HepG2 (cell line): ENCODE measurements around the gene CD7. TPM values are rescaled to one million over a fixed set of nuclear protein-coding genes. Genes with fewer than 3 reads are reported as not detected.

Experiments used
- ATF7-NPFF ChIP-seq: sonication (generic); formaldehyde crosslinking; IDR thresholded peaks from 2 replicates; pipeline ENCODE4 v1.8.1; 2023; ENCODE audit warnings: mild to moderate bottlenecking, low read depth, missing genetic modification reagents, moderate library complexity
- CC2D1A ChIP-seq: sonication (generic); formaldehyde crosslinking; IDR thresholded peaks from 2 replicates; pipeline ENCODE4 v1.8.1; 2023; ENCODE audit warnings: mild to moderate bottlenecking, missing genetic modification reagents
- DNMT3B ChIP-seq: conservative IDR thresholded peaks from 2 replicates; pipeline ENCODE4 v1.6.1; 2016; ENCODE audit warnings: missing biosample characterization, control low read depth
- HNF4G ChIP-seq, 2 experiments: sonication (generic) in 1 of 2; formaldehyde crosslinking in 1 of 2; IDR thresholded peaks; 2 replicates each; pipeline versions ENCODE4 v1.4.0 to v1.6.1; 2011 to 2020; ENCODE audit warnings: borderline replicate concordance in 2 of 2, low read depth in 2 of 2, mild to moderate bottlenecking in 2 of 2, low read length in 1 of 2, missing genetic modification reagents in 1 of 2, moderate library complexity in 1 of 2
- KLF16 ChIP-seq, 2 experiments: sonication (generic) in 1 of 2; formaldehyde crosslinking in 1 of 2; IDR thresholded peaks; 2 replicates each; pipeline versions ENCODE4 v1.6.1 to v1.8.0; 2016 to 2023; ENCODE audit warnings: missing genetic modification reagents in 2 of 2, missing compliant biosample characterization in 1 of 2
- MAF1 ChIP-seq: sonication (generic); formaldehyde crosslinking; IDR thresholded peaks from 2 replicates; pipeline ENCODE4 v1.5.0; 2020; ENCODE audit warnings: missing genetic modification reagents, borderline replicate concordance
- MTF1 ChIP-seq: sonication (generic); formaldehyde crosslinking; IDR thresholded peaks from 2 replicates; pipeline ENCODE4 v1.5.0; 2020; ENCODE audit warnings: missing genetic modification reagents
- NCOR1 ChIP-seq: fragments of 200-600 bp; sonication (generic); IDR thresholded peaks from 2 replicates; pipeline ENCODE4 v1.7.0; 2017; ENCODE audit warnings: antibody characterized with exemption, low read length, borderline replicate concordance
- NFRKB ChIP-seq: fragments of 450-650 bp; IDR thresholded peaks from 2 replicates; pipeline ENCODE4 v1.6.1; 2017
- NPAS2 ChIP-seq: sonication (generic); formaldehyde crosslinking; IDR thresholded peaks from 2 replicates; pipeline ENCODE4 v1.8.0; 2022; ENCODE audit warnings: mild to moderate bottlenecking, missing genetic modification reagents, borderline replicate concordance
- PAWR ChIP-seq: sonication (generic); formaldehyde crosslinking; IDR thresholded peaks from 2 replicates; pipeline ENCODE4 v1.4.0; 2020; ENCODE audit warnings: missing genetic modification reagents, mild to moderate bottlenecking, borderline replicate concordance
- PHF21A ChIP-seq: sonication (generic); formaldehyde crosslinking; IDR thresholded peaks from 2 replicates; pipeline ENCODE4 v1.5.0; 2020; ENCODE audit warnings: mild to moderate bottlenecking, missing genetic modification reagents
- POGZ ChIP-seq: sonication (generic); formaldehyde crosslinking; IDR thresholded peaks from 2 replicates; pipeline ENCODE4 v1.4.0; 2020; ENCODE audit warnings: mild to moderate bottlenecking, missing genetic modification reagents
- TBX2 ChIP-seq: sonication (generic); formaldehyde crosslinking; IDR thresholded peaks from 2 replicates; pipeline ENCODE4 v1.5.0; 2020; ENCODE audit warnings: missing genetic modification reagents, mild to moderate bottlenecking, borderline replicate concordance
- THYN1 ChIP-seq: sonication (generic); formaldehyde crosslinking; IDR thresholded peaks from 2 replicates; pipeline ENCODE4 v1.8.1; 2023; ENCODE audit warnings: low read depth, mild to moderate bottlenecking, moderate library complexity, missing genetic modification reagents, borderline replicate concordance
- U2AF1 ChIP-seq: fragments of 200-400 bp; formaldehyde crosslinking; optimal IDR thresholded peaks from 2 replicates; pipeline ENCODE3; 2017; ENCODE audit warnings: mild to moderate bottlenecking, low read depth, low read length
- ZFP41 ChIP-seq: sonication (generic); formaldehyde crosslinking; IDR thresholded peaks from 2 replicates; pipeline ENCODE4 v1.4.0; 2020; ENCODE audit warnings: mild to moderate bottlenecking, missing genetic modification reagents, borderline replicate concordance
- ZKSCAN1 ChIP-seq: fragments of 150-350 bp; IDR thresholded peaks from 2 replicates; pipeline ENCODE4 v1.6.1; 2014; ENCODE audit warnings: low read length
- ZNF101 ChIP-seq: sonication (generic); formaldehyde crosslinking; IDR thresholded peaks from 2 replicates; pipeline ENCODE4 v1.4.0; 2020; ENCODE audit warnings: mild to moderate bottlenecking, low read depth, missing genetic modification reagents, borderline replicate concordance
- ZNF24 ChIP-seq: fragments of 450-650 bp; IDR thresholded peaks from 2 replicates; pipeline ENCODE4 v1.6.1; 2017; ENCODE audit warnings: antibody characterized with exemption, mild to moderate bottlenecking
- ZNF510 ChIP-seq: sonication (generic); formaldehyde crosslinking; IDR thresholded peaks from 2 replicates; pipeline ENCODE4 v1.4.0; 2020; ENCODE audit warnings: low read depth, mild to moderate bottlenecking, missing genetic modification reagents
- ZNF850 ChIP-seq: sonication (generic); formaldehyde crosslinking; conservative IDR thresholded peaks from 2 replicates; pipeline ENCODE4 v1.9.0; 2021; ENCODE audit warnings: mild to moderate bottlenecking, missing genetic modification reagents
- ZSCAN25 ChIP-seq: sonication (generic); formaldehyde crosslinking; IDR thresholded peaks from 2 replicates; pipeline ENCODE4 v1.8.0; 2022; ENCODE audit warnings: mild to moderate bottlenecking, missing genetic modification reagents
- polyA plus RNA-seq, 8 experiments: library from polyadenylated mRNA; depleted of rRNA in 3 of 8; stranded (reverse) in 7 of 8; unstranded in 1 of 8; fragments of >200 nt; fragmentation: Illumina TruSeq in 4 of 8; extraction: Trizol in 4 of 8; gene quantifications; 2 replicates each; pipeline versions ENCODE4 v1.2.1 to v1.2.3, GENCODE V29; 2011 to 2016; ENCODE audit warnings: low read depth in 4 of 8, missing spikeins in 1 of 8, mixed read lengths in 1 of 8; ENCODE audit not compliant: insufficient read depth in 1 of 8
- total RNA-seq, 5 experiments: library from RNA; depleted of rRNA; stranded (reverse); fragments of >200 nt; fragmentation: Illumina TruSeq; extraction: Trizol; gene quantifications; 2 replicates each; pipeline ENCODE4 v1.2.3, GENCODE V29; 2016; ENCODE audit warnings: low read depth in 1 of 5
- TF ChIP-seq, protein P1 (sequence below): sonication (generic); formaldehyde crosslinking; conservative IDR thresholded peaks from 2 replicates; pipeline ENCODE4 v1.8.0; 2022; ENCODE audit warnings: missing genetic modification reagents
- TF ChIP-seq, protein P2 (sequence below): sonication (generic); formaldehyde crosslinking; IDR thresholded peaks from 2 replicates; pipeline ENCODE4 v1.8.1; 2023; ENCODE audit warnings: missing genetic modification reagents, mild to moderate bottlenecking, borderline replicate concordance
- TF ChIP-seq, protein P3 (sequence below): sonication (generic); formaldehyde crosslinking; IDR thresholded peaks from 2 replicates; pipeline ENCODE4 v1.4.0; 2020; ENCODE audit warnings: mild to moderate bottlenecking, missing genetic modification reagents

CD7 gene
- total and polyA plus RNA-seq, 2 of the 13 experiments (the other 11 are each of a cell fraction or from before 2014, with no cell fraction given) = 67.6 to 76.4 TPM

DNA sequence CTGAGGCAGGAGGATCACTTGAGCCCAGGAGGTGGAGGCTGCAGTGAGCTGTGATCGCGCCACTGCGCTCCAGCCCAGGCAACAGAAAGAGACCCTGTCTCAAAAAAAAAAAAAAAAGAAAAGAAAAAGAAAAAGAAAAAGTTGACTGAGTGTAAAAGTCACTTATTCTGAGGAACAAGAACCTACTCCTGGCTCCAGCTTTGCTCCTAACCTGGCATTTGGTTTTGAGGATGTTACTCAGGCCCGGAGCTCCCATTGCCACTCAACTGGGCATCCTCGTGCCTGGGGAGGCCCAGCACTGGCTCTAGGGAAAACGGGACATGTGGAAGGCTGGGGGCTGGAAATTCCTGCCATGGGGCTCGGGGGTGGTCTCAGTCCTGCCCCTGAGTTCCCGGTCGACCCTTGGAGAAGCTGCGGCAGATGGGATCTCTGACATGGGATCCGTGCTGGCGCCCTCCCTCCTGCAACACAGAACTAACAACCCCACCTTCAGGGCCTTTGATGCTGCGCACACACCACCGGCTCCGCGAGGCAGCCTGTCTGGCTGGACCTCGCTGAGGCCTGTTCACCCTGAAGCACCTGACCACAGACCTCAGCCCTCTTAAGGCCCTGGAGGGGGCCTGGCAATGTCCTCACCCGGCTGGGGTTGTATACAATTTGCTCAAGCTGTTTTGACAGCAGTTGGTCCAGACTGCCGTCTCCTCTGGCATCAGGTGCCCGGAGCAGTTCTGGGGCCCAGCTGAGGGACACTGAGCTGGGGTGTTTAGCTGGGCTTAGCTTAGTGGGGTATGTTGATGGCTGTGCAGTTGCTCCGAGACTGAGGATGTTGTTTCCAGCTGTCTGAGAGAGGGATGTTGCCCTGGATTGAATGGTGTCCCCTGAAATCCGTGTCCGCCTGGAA, 12.3 kb downstream of the CD7 start (continued):
- TF ChIP-seq ZNF101 (CRISPR knock-in tag) (no peak), ZFP41 (CRISPR knock-in tag) (no peak), ATF7-NPFF (CRISPR knock-in tag) (peak; percentile 47; the same call in 1 of the 2 replicates), HNF4G (IDR thresholded peaks at IDR 0.05; ENCODE audit: borderline replicate concordance, low read depth, low read length) (no peak), HNF4G (CRISPR knock-in tag; IDR thresholded peaks at IDR 0.05; ENCODE audit: borderline replicate concordance, low read depth) (0 out of 2 replicates have a peak, but pooled peaks have one; percentile 23), ZNF24 (no peak), DNMT3B (CRISPR knock-in tag) (no peak), MAF1 (0 out of 2 replicates have a peak, but pooled peaks have one; percentile 42), MTF1 (CRISPR knock-in tag) (no peak), CC2D1A (CRISPR knock-in tag) (no peak), ZSCAN25 (peak; percentile 52; the same call in 1 of the 2 replicates), TBX2 (peak; percentile 28; the same call in 1 of the 2 replicates), ZNF510 (no peak), POGZ (CRISPR knock-in tag) (no peak), NPAS2 (no peak), U2AF1 (no peak), NFRKB (no peak), NCOR1 (no peak), THYN1 (no peak), PHF21A (CRISPR knock-in tag) (peak; percentile 30; the same call in 1 of the 2 replicates), ZNF850 (CRISPR knock-in tag) (no peak), PAWR (CRISPR knock-in tag) (no peak), ZKSCAN1 (no peak), KLF16 (CRISPR knock-in tag; IDR thresholded peaks at IDR 0.05) (0 out of 4 replicates have a peak, but pooled peaks of 1 of the 2 experiments have one; percentile 31)
- TF ChIP-seq, protein P1, sequence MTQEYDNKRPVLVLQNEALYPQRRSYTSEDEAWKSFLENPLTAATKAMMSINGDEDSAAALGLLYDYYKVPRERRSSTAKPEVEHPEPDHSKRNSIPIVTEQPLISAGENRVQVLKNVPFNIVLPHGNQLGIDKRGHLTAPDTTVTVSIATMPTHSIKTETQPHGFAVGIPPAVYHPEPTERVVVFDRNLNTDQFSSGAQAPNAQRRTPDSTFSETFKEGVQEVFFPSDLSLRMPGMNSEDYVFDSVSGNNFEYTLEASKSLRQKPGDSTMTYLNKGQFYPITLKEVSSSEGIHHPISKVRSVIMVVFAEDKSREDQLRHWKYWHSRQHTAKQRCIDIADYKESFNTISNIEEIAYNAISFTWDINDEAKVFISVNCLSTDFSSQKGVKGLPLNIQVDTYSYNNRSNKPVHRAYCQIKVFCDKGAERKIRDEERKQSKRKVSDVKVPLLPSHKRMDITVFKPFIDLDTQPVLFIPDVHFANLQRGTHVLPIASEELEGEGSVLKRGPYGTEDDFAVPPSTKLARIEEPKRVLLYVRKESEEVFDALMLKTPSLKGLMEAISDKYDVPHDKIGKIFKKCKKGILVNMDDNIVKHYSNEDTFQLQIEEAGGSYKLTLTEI (CRISPR knock-in tag) = no peak
- TF ChIP-seq, protein P2, sequence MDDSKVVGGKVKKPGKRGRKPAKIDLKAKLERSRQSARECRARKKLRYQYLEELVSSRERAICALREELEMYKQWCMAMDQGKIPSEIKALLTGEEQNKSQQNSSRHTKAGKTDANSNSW (CRISPR knock-in tag) = no peak
- TF ChIP-seq, protein P3, sequence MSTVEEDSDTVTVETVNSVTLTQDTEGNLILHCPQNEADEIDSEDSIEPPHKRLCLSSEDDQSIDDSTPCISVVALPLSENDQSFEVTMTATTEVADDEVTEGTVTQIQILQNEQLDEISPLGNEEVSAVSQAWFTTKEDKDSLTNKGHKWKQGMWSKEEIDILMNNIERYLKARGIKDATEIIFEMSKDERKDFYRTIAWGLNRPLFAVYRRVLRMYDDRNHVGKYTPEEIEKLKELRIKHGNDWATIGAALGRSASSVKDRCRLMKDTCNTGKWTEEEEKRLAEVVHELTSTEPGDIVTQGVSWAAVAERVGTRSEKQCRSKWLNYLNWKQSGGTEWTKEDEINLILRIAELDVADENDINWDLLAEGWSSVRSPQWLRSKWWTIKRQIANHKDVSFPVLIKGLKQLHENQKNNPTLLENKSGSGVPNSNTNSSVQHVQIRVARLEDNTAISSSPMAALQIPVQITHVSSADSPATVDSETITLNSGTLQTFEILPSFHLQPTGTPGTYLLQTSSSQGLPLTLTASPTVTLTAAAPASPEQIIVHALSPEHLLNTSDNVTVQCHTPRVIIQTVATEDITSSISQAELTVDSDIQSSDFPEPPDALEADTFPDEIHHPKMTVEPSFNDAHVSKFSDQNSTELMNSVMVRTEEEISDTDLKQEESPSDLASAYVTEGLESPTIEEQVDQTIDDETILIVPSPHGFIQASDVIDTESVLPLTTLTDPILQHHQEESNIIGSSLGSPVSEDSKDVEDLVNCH = no peak
